GM12878 (cell line): ENCODE data around the gene MTHFD1L. TPM values are rescaled to one million over a fixed set of nuclear protein-coding genes. Genes with fewer than 3 reads are reported as not detected.

Experiments
- ATAC-seq: fragments of 200-7000 bp; cut with Tn5 transposase; 3 replicates; pipeline ENCODE4 v1.9.1; 2020; ENCODE audit warnings: mild to moderate bottlenecking, moderate library complexity
- BruUV-seq: library from RNA; stranded (reverse); fragments of 400-500 nt; replicated peaks from 2 replicates; lab custom pipeline; 2021; lab: Mats Ljungman, UMichigan
- CTCF ChIA-PET: fragments of 300-600 bp; sonication (Branson Sonifier 250); formaldehyde crosslinking; extraction: SDS; loops from one replicate; lab custom pipeline; 2021; ENCODE audit warnings: inconsistent platforms; lab: Yijun Ruan, JAX
- POLR2A ChIA-PET: fragments of 350-600 bp; formaldehyde crosslinking; extraction: SDS; loops from one replicate; lab custom pipeline; 2021; ENCODE audit warnings: inconsistent platforms; lab: Charles Lee
- RAD21 ChIA-PET: fragments of 300-600 bp; sonication (Branson Sonifier 250); formaldehyde crosslinking; loops from one replicate; lab custom pipeline; 2023; ENCODE audit warnings: antibody characterized with exemption; ENCODE audit not compliant: unreplicated experiment; lab: Charles Lee
- SMC1A ChIA-PET: fragments of 300-600 bp; sonication (Branson Sonifier 250); formaldehyde crosslinking; loops from one replicate; lab custom pipeline; 2023; ENCODE audit not compliant: unreplicated experiment, uncharacterized antibody; lab: Charles Lee
- DNase-seq: peaks from one replicate; pipeline ENCODE4 v3.0.0-alpha.2; 2011; ENCODE audit warnings: low read depth, low spot score
- FAIRE-seq: peaks from 3 replicates; lab custom pipeline; 2011; peaks lifted over from hg19 to GRCh38; lab: Jason Lieb, UNC
- H2AFZ ChIP-seq: 2 replicates; pipeline ENCODE4 v1.6.0; 2011; ENCODE audit warnings: low read depth, low read length, control low read depth; ENCODE audit not compliant: control insufficient read depth
- H3K27ac ChIP-seq: 2 replicates; pipeline ENCODE4 v1.5.1; 2011; ENCODE audit warnings: control low read depth; ENCODE audit not compliant: control insufficient read depth, insufficient read depth
- H3K27me3 ChIP-seq, 2 experiments: replicated peaks in 1 of 2; 2 replicates each; pipeline versions ENCODE4 v1.6.0 to v1.6.1; 2011; ENCODE audit warnings: low read length in 1 of 2; ENCODE audit not compliant: control insufficient read depth in 2 of 2, insufficient read depth in 2 of 2
- H3K36me3 ChIP-seq, 2 experiments: 2 replicates each; pipeline ENCODE4 v1.5.1; 2011; ENCODE audit warnings: low read length in 1 of 2; ENCODE audit not compliant: control insufficient read depth in 2 of 2, insufficient read depth in 2 of 2
- H3K4me1 ChIP-seq: 2 replicates; pipeline ENCODE4 v1.6.1; 2011; ENCODE audit warnings: mild to moderate bottlenecking, low read length, moderate library complexity, mixed read lengths; ENCODE audit not compliant: control insufficient read depth, insufficient read depth
- H3K4me2 ChIP-seq: 2 replicates; pipeline ENCODE4 v1.6.0; 2011; ENCODE audit warnings: control low read depth; ENCODE audit not compliant: control insufficient read depth, insufficient read depth
- H3K4me3 ChIP-seq: fragments of 200-600 bp; sonication (generic); 2 replicates; pipeline ENCODE4 v1.5.1; 2016
- H3K79me2 ChIP-seq: 2 replicates; pipeline ENCODE4 v1.6.0; 2011; ENCODE audit warnings: low read length; ENCODE audit not compliant: control insufficient read depth, insufficient read depth
- H3K9ac ChIP-seq: 2 replicates; pipeline ENCODE4 v1.8.0; 2011; ENCODE audit warnings: low read length, control low read depth, mixed read lengths; ENCODE audit not compliant: control insufficient read depth, insufficient read depth
- H3K9me3 ChIP-seq: replicated peaks from 3 replicates; pipeline ENCODE4 v1.5.1; 2011; ENCODE audit warnings: mild to moderate bottlenecking, low read length; ENCODE audit not compliant: control insufficient read depth, insufficient read depth
- H4K20me1 ChIP-seq: 2 replicates; pipeline ENCODE4 v1.6.0; 2011; ENCODE audit not compliant: control insufficient read depth, insufficient read depth
- BCL11A ChIP-seq: IDR thresholded peaks from 2 replicates; pipeline ENCODE4 v1.6.1; 2011; ENCODE audit warnings: low read depth, low read length
- GATAD2B ChIP-seq: fragments of 450-650 bp; conservative IDR thresholded peaks from 2 replicates; pipeline ENCODE4 v1.6.1; 2017; ENCODE audit warnings: low read depth, mild to moderate bottlenecking, moderate library complexity
- KAT2A ChIP-seq: conservative IDR thresholded peaks from 2 replicates; pipeline ENCODE4 v1.6.1; 2011; ENCODE audit warnings: low read depth, low read length; ENCODE audit not compliant: control insufficient read depth
- NKRF ChIP-seq: fragments of 450-650 bp; conservative IDR thresholded peaks from 2 replicates; pipeline ENCODE4 v1.6.1; 2017; ENCODE audit warnings: mild to moderate bottlenecking, moderate library complexity
- NR2F1 ChIP-seq: fragments of 450-650 bp; conservative IDR thresholded peaks from 2 replicates; pipeline ENCODE4 v1.6.1; 2017; ENCODE audit warnings: mild to moderate bottlenecking
- PBX3 ChIP-seq: IDR thresholded peaks from 2 replicates; pipeline ENCODE4 v1.6.1; 2011; ENCODE audit warnings: mild to moderate bottlenecking, low read depth, low read length, moderate library complexity; ENCODE audit not compliant: insufficient replicate concordance
- SKIL ChIP-seq: fragments of 450-650 bp; IDR thresholded peaks from 2 replicates; pipeline ENCODE4 v1.6.1; 2017; ENCODE audit warnings: mild to moderate bottlenecking, low read depth, inconsistent platforms; ENCODE audit not compliant: poor library complexity, severe bottlenecking
- USF2 ChIP-seq: IDR thresholded peaks from 2 replicates; pipeline ENCODE4 v1.6.1; 2011; ENCODE audit warnings: low read depth, low read length, improper control_type of control experiment, borderline replicate concordance
- ZNF592 ChIP-seq: fragments of 450-650 bp; IDR thresholded peaks from 2 replicates; pipeline ENCODE4 v1.6.1; 2017; ENCODE audit warnings: mild to moderate bottlenecking, moderate library complexity
- ZSCAN29 ChIP-seq: fragments of 450-650 bp; IDR thresholded peaks from 2 replicates; pipeline ENCODE4 v1.6.1; 2017; ENCODE audit warnings: mild to moderate bottlenecking, moderate library complexity
- ZZZ3 ChIP-seq: IDR thresholded peaks from 2 replicates; pipeline ENCODE4 v1.6.1; 2011; ENCODE audit warnings: low read depth; ENCODE audit not compliant: control insufficient read depth, insufficient read length
- WGBS: methylation state at CpG from one replicate; pipeline ENCODE4 v1.1.6; 2016; ENCODE audit warnings: low lambda C conversion rate; ENCODE audit not compliant: insufficient replicate concordance, insufficient coverage; ENCODE audit errors: missing lambda C conversion rate; 5-methylcytosine and 5-hydroxymethylcytosine counted together
- in situ Hi-C: fragments of 300-500 bp; cut with MboI; formaldehyde crosslinking; loops from 9 replicates; pipeline ENCODE4 v1.14.3; 2018; ENCODE audit warnings: mixed read lengths
- intact Hi-C: fragments of 100-400 bp; cut with micrococcal nuclease; formaldehyde crosslinking; loops from one replicate; pipeline ENCODE4 v1.14.2; 2022; ENCODE audit not compliant: unreplicated experiment
- polyA plus RNA-seq, 11 experiments: library from polyadenylated mRNA; depleted of rRNA in 4 of 11; unstranded in 6 of 11; stranded (reverse) in 5 of 11; fragments of >200 nt; fragmentation: Nextera tagmentation in 4 of 11; fragmentation: Illumina TruSeq in 1 of 11; extraction: Ambion mirVana in 4 of 11; extraction: Trizol in 1 of 11; gene quantifications; 1 replicate in 1 of 11; 2 replicates in 10 of 11; pipeline versions ENCODE4 v1.2.1 to v1.2.3, GENCODE V29; 2011 to 2016; ENCODE audit warnings: inconsistent platforms in 2 of 11, missing spikeins in 2 of 11, low read depth in 1 of 11
- total RNA-seq, 4 experiments: library from RNA; depleted of rRNA in 3 of 4; stranded (reverse); fragments of >200 nt in 3 of 4; fragmentation: Illumina TruSeq in 1 of 4; extraction: Trizol in 1 of 4; gene quantifications; 2 replicates each; pipeline versions ENCODE4 v1.2.1 to v1.2.3, GENCODE V29; 2013 to 2021

MTHFD1L gene
- total and polyA plus RNA-seq, 10 of the 15 experiments (the other 5 are each of a cell fraction or from before 2014, with no cell fraction given), result 11.7 to 75.5 (median 28.8) TPM

GRCh38 chr6:150868759-150869158 is 3.3 kb downstream of the MTHFD1L start:
- intact Hi-C loops (no loop called here), in situ Hi-C loops (no loop called here)
- BruUV-seq, result no TSS peak
- ChIA-PET SMC1A (interaction anchor here (1.9 kb wide), 1 partner anchor 51 kb away, joined by 7 read pairs; no protein-coding TSS in a partner anchor), RAD21 (no interaction called here), POLR2A (no interaction called here), CTCF (interaction anchor here (1.4 to 2.1 kb wide), 2 partner anchors 21 to 466 kb away, joined by 3 to 6 read pairs; no protein-coding TSS in a partner anchor)
- no peaks in the 10 kb centered on the region; the same call in 1 of the 2 replicates for H3K4me1 ChIP-seq
- FAIRE-seq (no peak), ATAC-seq (no peak), DNase-seq (no peak)
- WGBS, result 98% methylated on average over 5 of the region's 5 CpGs
- no peak overlapping the region for H3K27ac ChIP-seq
- H3K9me3 ChIP-seq, result no peaks in the 10 kb centered on the region
- H2AFZ ChIP-seq, result no peak overlapping the region
- H3K9ac ChIP-seq, result no peak overlapping the region
- H3K4me2 ChIP-seq, result no peak overlapping the region; the same call in 1 of the 2 replicates
- no peaks in the 10 kb centered on the region for H3K36me3 ChIP-seq
- H3K4me3 ChIP-seq, result no peak overlapping the region
- no peaks in the 10 kb centered on the region for H4K20me1 ChIP-seq
- H3K27me3 ChIP-seq, result no peaks in the 10 kb centered on the region
- peaks cover 47% of the 10 kb centered on the region for H3K79me2 ChIP-seq
- TF ChIP-seq ZZZ3 (no peak), NR2F1 (no peak), ZNF592 (no peak), SKIL (no peak), BCL11A (no peak), GATAD2B (no peak), KAT2A (no peak), ZSCAN29 (no peak), USF2 (no peak), PBX3 (no peak), NKRF (no peak)
